Stomach (tissue), 9 donors: Measurements from ENCODE around the gene CCDC90B. TPM values are rescaled to one million over a fixed set of nuclear protein-coding genes. Genes with fewer than 3 reads are reported as not detected.
A peak's percentile ranks its signal among the peaks of the same experiment; 100 is the strongest.

Experiments used
- DNase-seq, 2 donors: peaks; one replicate each; pipeline versions ENCODE4 v3.0.0 to v3.0.0-alpha.2; 2013 to 2019
- H3K27ac ChIP-seq, 5 donors: fragments of 200-600 bp in 4 of 5; sonication (generic) in 4 of 5; one replicate each; pipeline ENCODE4 v1.5.1; 2013 to 2019; ENCODE audit warnings: mild to moderate bottlenecking in 1 of 5, moderate library complexity in 1 of 5
- H3K27me3 ChIP-seq, 3 donors: fragments of 200-600 bp; sonication (generic); one replicate each; pipeline ENCODE4 v1.5.1; 2017 to 2019; ENCODE audit warnings: mixed run types in 1 of 3
- H3K36me3 ChIP-seq, 4 donors: fragments of 200-600 bp; sonication (generic); 1 replicate in 3 of 4; 2 replicates in 1 of 4; pipeline ENCODE4 v1.5.1; 2016 to 2019
- H3K4me1 ChIP-seq, 4 donors: fragments of 200-600 bp; sonication (generic); one replicate each; pipeline ENCODE4 v1.5.1; 2016 to 2019
- H3K4me3 ChIP-seq, 4 donors: fragments of 200-600 bp; sonication (generic) in 3 of 4; one replicate each; pipeline ENCODE4 v1.5.1; 2016 to 2019; ENCODE audit warnings: mild to moderate bottlenecking in 1 of 4
- H3K9me3 ChIP-seq, 4 donors: fragments of 200-600 bp; sonication (generic); one replicate each; pipeline ENCODE4 v1.5.1; 2016 to 2019
- CTCF ChIP-seq, 7 experiments: fragments of 450-650 bp in 4 of 7; fragments of 200-600 bp in 3 of 7; sonication (generic) in 3 of 7; IDR thresholded peaks; one replicate each; pipeline ENCODE4 v1.5.1; 2016 to 2019; ENCODE audit warnings: antibody characterized with exemption in 7 of 7, control low read depth in 2 of 7, mild to moderate bottlenecking in 1 of 7
- EP300 ChIP-seq: sonication (generic); formaldehyde crosslinking; IDR thresholded peaks from one replicate; pipeline ENCODE4 v1.6.1; 2017; ENCODE audit warnings: antibody characterized with exemption
- POLR2A ChIP-seq, 4 donors: fragments of 450-650 bp; IDR thresholded peaks; one replicate each; pipeline ENCODE4 v1.6.1; 2016; ENCODE audit warnings: antibody characterized with exemption in 4 of 4, control low read depth in 2 of 4, mild to moderate bottlenecking in 1 of 4, moderate library complexity in 1 of 4
- POLR2AphosphoS5 ChIP-seq, 3 donors: sonication (generic); formaldehyde crosslinking; IDR thresholded peaks; one replicate each; pipeline ENCODE4 v1.6.1; 2016; ENCODE audit warnings: antibody characterized with exemption in 3 of 3
- WGBS, 5 donors: extraction: QIAGEN DNeasy Blood & Tissue Kit in 3 of 5; methylation state at CpG; one replicate each; pipeline versions ENCODE4 v1.1.5 to v1.1.7; 2013 to 2018; 5-methylcytosine and 5-hydroxymethylcytosine counted together
- intact Hi-C: fragments of 100-400 bp; cut with DNase I; formaldehyde crosslinking; loops from one replicate; pipeline ENCODE4 v1.15.1; 2023; ENCODE audit warnings: low total_unique reads
- polyA plus RNA-seq, 3 donors: library from polyadenylated mRNA; stranded (reverse); fragments of 200-250 nt; gene quantifications; one replicate each; pipeline ENCODE4 v1.2.3, GENCODE V29; 2013
- total RNA-seq, 5 donors: library from RNA; depleted of rRNA; stranded (reverse); fragments of >200 nt; gene quantifications; one replicate each; pipeline versions ENCODE4 v1.1.0 to v1.2.3, GENCODE V29; 2014 to 2016
- donor health status: healthy with polysubstance abuse.
- donor health status: Bipolar disorder and iron deficiency.
- donor health status: healthy.

Gene CCDC90B
- total and polyA plus RNA-seq, 8 donors: 5.3 to 48.4 (median 29.4) TPM

GRCh38 chr11:83259559-83259958, 26.6 kb downstream of the CCDC90B start:
- H3K9me3 ChIP-seq: no peaks in the 10 kb centered on the region
- H3K4me1 ChIP-seq: peaks cover 0 to 12% (median 2%) of the 10 kb centered on the region in 4 donors
- intact Hi-C loops: no loop called here
- no peak overlapping the region for H3K4me3 ChIP-seq
- H3K36me3 ChIP-seq: peaks cover 3 to 73% (median 66%) of the 10 kb centered on the region in 4 donors
- 91 to 97% (median 95%) methylated on average over 1 of the region's 1 CpG for WGBS, 5 donors
- DNase-seq: no peak
- no peak overlapping the region for H3K27ac ChIP-seq
- H3K27me3 ChIP-seq: no peaks in the 10 kb centered on the region
- TF ChIP-seq POLR2A (IDR thresholded peaks at IDR 0.05) (no peak), POLR2AphosphoS5 (IDR thresholded peaks at IDR 0.05) (no peak), EP300 (no peak), CTCF (IDR thresholded peaks at IDR 0.05) (no peak)

- peaks cover 3 to 56% (median 48%) of the 10 kb centered on the region in 4 donors for H3K36me3 ChIP-seq
- no peak for TF ChIP-seq POLR2AphosphoS5 (IDR thresholded peaks at IDR 0.05)
- TF ChIP-seq CTCF (IDR thresholded peaks at IDR 0.05): no peak
- no peak for TF ChIP-seq EP300
- no peak for TF ChIP-seq POLR2A (IDR thresholded peaks at IDR 0.05)
- no peaks in the 10 kb centered on the region for H3K9me3 ChIP-seq
- 80 to 99% (median 84%) methylated on average over 3 of the region's 3 CpGs for WGBS, 5 donors
- H3K27me3 ChIP-seq: no peaks in the 10 kb centered on the region
- DNase-seq: no peak
- H3K4me3 ChIP-seq: no peak overlapping the region
- H3K4me1 ChIP-seq: peaks cover 0 to 12% (median 2%) of the 10 kb centered on the region in 4 donors
- intact Hi-C loops: no loop called here
- H3K27ac ChIP-seq: peak overlapping the region in 1 of 5 donors; percentile 2
These were observed 28.4 kb downstream of the CCDC90B start for GRCh38 chr11:83257761-83258168.

- Histone ChIP-seq H3K4me3 (no peak overlapping the region), H3K27ac (peak overlapping the region in 1 of 5 donors; percentile 2), H3K27me3 (no peaks in the 10 kb centered on the region), H3K36me3 (peaks cover 3 to 51% (median 39%) of the 10 kb centered on the region in 4 donors), H3K4me1 (peaks cover 0 to 12% (median 2%) of the 10 kb centered on the region in 4 donors), H3K9me3 (no peaks in the 10 kb centered on the region)
- DNase-seq: peak in 1 of 2 donors; percentile 27
- TF ChIP-seq CTCF (IDR thresholded peaks at IDR 0.05) (no peak), POLR2A (IDR thresholded peaks at IDR 0.05) (no peak), POLR2AphosphoS5 (IDR thresholded peaks at IDR 0.05) (no peak), EP300 (no peak)
- 45 to 76% (median 57%) methylated on average over 3 of the region's 3 CpGs for WGBS, 5 donors
- intact Hi-C loops: no loop called here
These were observed 29.4 kb downstream of the CCDC90B start for GRCh38 chr11:83256602-83257340.

GRCh38 chr11:83255366-83255765, 30.8 kb downstream of the CCDC90B start:
- DNase-seq: no peak
- peaks cover 0 to 12% (median 2%) of the 10 kb centered on the region in 4 donors for H3K4me1 ChIP-seq
- WGBS, 5 donors: 82 to 89% (median 85%) methylated on average over 3 of the region's 3 CpGs
- H3K27me3 ChIP-seq: no peaks in the 10 kb centered on the region
- intact Hi-C loops: no loop called here
- no peaks in the 10 kb centered on the region for H3K9me3 ChIP-seq
- H3K36me3 ChIP-seq: peaks cover 0 to 37% (median 26%) of the 10 kb centered on the region in 4 donors
- H3K4me3 ChIP-seq: no peak overlapping the region
- no peak overlapping the region for H3K27ac ChIP-seq
- TF ChIP-seq EP300 (no peak), CTCF (IDR thresholded peaks at IDR 0.05) (no peak), POLR2AphosphoS5 (IDR thresholded peaks at IDR 0.05) (no peak), POLR2A (IDR thresholded peaks at IDR 0.05) (no peak)
